Measurements from ENCODE around the gene DCC. TPM values are rescaled to one million over a fixed set of nuclear protein-coding genes. Genes with fewer than 3 reads are reported as not detected.

The DCC gene
- total and polyA plus RNA-seq, 2 of the 8 experiments (the other 6 are each of a cell fraction or from before 2014, with no cell fraction given) = 0.14 to 1.4 TPM

GRCh38 chr18:52738946-52739345, 398.9 kb downstream of the DCC start:
- H3K27ac ChIP-seq (ENCODE audit: low read depth, low read length) = no peak overlapping the region
- DNase-seq (ENCODE audit: low read depth in 1 of 2, low spot score in 2 of 2) = no peak
- no peaks in the 10 kb centered on the region for H3K79me2 ChIP-seq (ENCODE audit: control insufficient read depth in 1 of 2, insufficient read depth in 2 of 2, low read length in 2 of 2)
- no peak overlapping the region for H2BK20ac ChIP-seq (ENCODE audit: low read length)
- H3K79me1 ChIP-seq (ENCODE audit: low read depth, low read length) = no peaks in the 10 kb centered on the region
- POLR2A ChIA-PET (ENCODE audit: partially characterized antibody) = no interaction called here
- WGBS, 2 experiments (ENCODE audit: extremely low coverage in 1 of 2, insufficient coverage in 1 of 2, insufficient read length in 1 of 2, insufficient replicate concordance in 2 of 2, low coverage in 1 of 2, low lambda C conversion rate in 2 of 2, missing lambda C conversion rate in 1 of 2) = 92% methylated on average over 5 of the region's 5 CpGs; no CpG with 5 or more reads in 1 of the 2 experiments
- no peak overlapping the region for H2BK120ac ChIP-seq (replicated peaks; ENCODE audit: low read depth, low read length)
- no peak overlapping the region for H3K4me3 ChIP-seq (ENCODE audit: extremely low read depth in 1 of 4, insufficient read depth in 2 of 4, low read depth in 3 of 4, low read length in 4 of 4)
- no peaks in the 10 kb centered on the region for H3K36me3 ChIP-seq (ENCODE audit: control insufficient read depth in 2 of 4, insufficient read depth in 4 of 4, low read length in 3 of 4)
- no peak overlapping the region for H3K23ac ChIP-seq (ENCODE audit: insufficient read length)
- H2AK5ac ChIP-seq (ENCODE audit: low read depth, low read length) = no peak overlapping the region
- FAIRE-seq = no peak
- H2BK5ac ChIP-seq (ENCODE audit: low read depth, low read length) = no peak overlapping the region
- CTCF ChIA-PET (ENCODE audit: partially characterized antibody) = no interaction called here
- no peak overlapping the region for H3K4me2 ChIP-seq (ENCODE audit: insufficient read depth in 1 of 2, low read depth in 2 of 2, low read length in 2 of 2)
- H3K9ac ChIP-seq (replicated peaks in 1 of 4; ENCODE audit: extremely low read depth in 1 of 4, low read depth in 3 of 4, low read length in 3 of 4) = no peak overlapping the region
- H2BK15ac ChIP-seq (ENCODE audit: low read length) = no peak overlapping the region
- H3K14ac ChIP-seq (ENCODE audit: insufficient read length) = no peak overlapping the region
- H3K18ac ChIP-seq (ENCODE audit: extremely low read depth, low read length) = no peak overlapping the region
- H3K23me2 ChIP-seq (ENCODE audit: low read depth, low read length) = no peaks in the 10 kb centered on the region
- no peak overlapping the region for H3K56ac ChIP-seq (replicated peaks; ENCODE audit: insufficient read length, low read depth, low read length)
- H4K8ac ChIP-seq (ENCODE audit: extremely low read depth, insufficient read depth, low read length) = no peak overlapping the region
- no peaks in the 10 kb centered on the region for H3K9me3 ChIP-seq (ENCODE audit: insufficient read depth in 2 of 2, low read depth in 1 of 2, low read length in 1 of 2)
- H4K91ac ChIP-seq (replicated peaks; ENCODE audit: insufficient read length, low read length) = no peak overlapping the region
- H2BK12ac ChIP-seq (ENCODE audit: low read depth, low read length) = no peak overlapping the region
- no peaks in the 10 kb centered on the region for H3K27me3 ChIP-seq (replicated peaks in 1 of 4; ENCODE audit: control insufficient read depth in 3 of 4, extremely low read depth in 1 of 4, insufficient read depth in 3 of 4, low read length in 3 of 4)
- H4K20me1 ChIP-seq (replicated peaks in 1 of 2; ENCODE audit: control insufficient read depth in 1 of 2, insufficient read depth in 2 of 2, low read length in 2 of 2) = no peaks in the 10 kb centered on the region
- H3K4me1 ChIP-seq (replicated peaks in 1 of 4; ENCODE audit: control insufficient read depth in 3 of 4, insufficient read depth in 4 of 4, low read length in 3 of 4) = no peaks in the 10 kb centered on the region
- TF ChIP-seq, protein P1, sequence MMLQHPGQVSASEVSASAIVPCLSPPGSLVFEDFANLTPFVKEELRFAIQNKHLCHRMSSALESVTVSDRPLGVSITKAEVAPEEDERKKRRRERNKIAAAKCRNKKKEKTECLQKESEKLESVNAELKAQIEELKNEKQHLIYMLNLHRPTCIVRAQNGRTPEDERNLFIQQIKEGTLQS (IDR thresholded peaks at IDR 0.05; ENCODE audit: insufficient read depth, low read depth, low read length) = no peak
- TF ChIP-seq, protein P2, sequence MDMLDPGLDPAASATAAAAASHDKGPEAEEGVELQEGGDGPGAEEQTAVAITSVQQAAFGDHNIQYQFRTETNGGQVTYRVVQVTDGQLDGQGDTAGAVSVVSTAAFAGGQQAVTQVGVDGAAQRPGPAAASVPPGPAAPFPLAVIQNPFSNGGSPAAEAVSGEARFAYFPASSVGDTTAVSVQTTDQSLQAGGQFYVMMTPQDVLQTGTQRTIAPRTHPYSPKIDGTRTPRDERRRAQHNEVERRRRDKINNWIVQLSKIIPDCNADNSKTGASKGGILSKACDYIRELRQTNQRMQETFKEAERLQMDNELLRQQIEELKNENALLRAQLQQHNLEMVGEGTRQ (IDR thresholded peaks at IDR 0.05; ENCODE audit: low read length) = no peak
- no peak for TF ChIP-seq BCL11A (IDR thresholded peaks at IDR 0.05; ENCODE audit: low read depth in 2 of 2, low read length in 2 of 2)
- H3K4ac ChIP-seq (replicated peaks; ENCODE audit: insufficient read length, low read depth, low read length) = no peak overlapping the region
- H2AFZ ChIP-seq (ENCODE audit: low read length) = no peak overlapping the region
- no peak overlapping the region for H4K5ac ChIP-seq (ENCODE audit: insufficient read length, low read depth, low read length)

All from H1 (cell line).